Measurements from ENCODE around the gene TMEM185B.
"Not testable (repeated sequence)": the region's sequence is repeated elsewhere in the genome, so short reads cannot be mapped to it uniquely, and the experiment has no call there.

Gene TMEM185B

GRCh38 chr2:120238728-120239487 is 15.7 kb upstream of the TMEM185B start:
- no peak overlapping the region for H3K4me3 ChIP-seq (replicated peaks; ENCODE audit: low read depth, low read length)
- DNase-seq (ENCODE audit: extremely low read depth, low read depth): no peak
- TF ChIP-seq CTCF (IDR thresholded peaks at IDR 0.05; ENCODE audit: low read depth, low read length, missing control alignments): no peak

GRCh38 chr2:120237491-120237902 is 14.3 kb upstream of the TMEM185B start:
- H3K4me3 ChIP-seq (replicated peaks; ENCODE audit: low read depth, low read length): no peak overlapping the region
- TF ChIP-seq CTCF (IDR thresholded peaks at IDR 0.05; ENCODE audit: low read depth, low read length, missing control alignments): no peak
- DNase-seq (ENCODE audit: extremely low read depth, low read depth): peak; percentile 39

GRCh38 chr2:120236791-120237190 is 13.6 kb upstream of the TMEM185B start:
- no peak for DNase-seq (ENCODE audit: extremely low read depth, low read depth)
- no peak for TF ChIP-seq CTCF (IDR thresholded peaks at IDR 0.05; ENCODE audit: low read depth, low read length, missing control alignments)
- no peak overlapping the region for H3K4me3 ChIP-seq (replicated peaks; ENCODE audit: low read depth, low read length)

- TF ChIP-seq CTCF (IDR thresholded peaks at IDR 0.05; ENCODE audit: low read depth, low read length, missing control alignments): no peak
- DNase-seq (ENCODE audit: extremely low read depth, low read depth): no peak
Measured at GRCh38 chr2:120236316-120236715, 13.1 kb upstream of the TMEM185B start.

GRCh38 chr2:120235681-120236080 is 12.5 kb upstream of the TMEM185B start:
- no peak for DNase-seq (ENCODE audit: extremely low read depth, low read depth)
- no peak for TF ChIP-seq CTCF (IDR thresholded peaks at IDR 0.05; ENCODE audit: low read depth, low read length, missing control alignments)
- no peak overlapping the region for H3K4me3 ChIP-seq (replicated peaks; ENCODE audit: low read depth, low read length)

More at GRCh38 chr2:120236316-120236715, 13.1 kb upstream of the TMEM185B start:
- no peak overlapping the region for H3K4me3 ChIP-seq (replicated peaks; ENCODE audit: low read depth, low read length)

GRCh38 chr2:120235158-120235557 is 12.0 kb upstream of the TMEM185B start:
- DNase-seq (ENCODE audit: extremely low read depth, low read depth); H3K4me3 ChIP-seq (replicated peaks; ENCODE audit: low read depth, low read length): not testable (repeated sequence)

GRCh38 chr2:120233292-120233691 is 10.1 kb upstream of the TMEM185B start:
- H3K4me3 ChIP-seq (replicated peaks; ENCODE audit: low read depth, low read length): no peak overlapping the region

More at GRCh38 chr2:120233292-120233691, 10.1 kb upstream of the TMEM185B start:
- no peak for TF ChIP-seq CTCF (IDR thresholded peaks at IDR 0.05; ENCODE audit: low read depth, low read length, missing control alignments)
- DNase-seq (ENCODE audit: extremely low read depth, low read depth): no peak

Measured in HFF-Myc (cell line).